AML-193 (cell line): ENCODE measurements around the gene ARL16.

Source experiments
- DNase-seq, 2 experiments: peaks; one replicate each; lab custom pipeline; 2025; lab: John Stamatoyannopoulos, UW

Gene ARL16

DNA sequence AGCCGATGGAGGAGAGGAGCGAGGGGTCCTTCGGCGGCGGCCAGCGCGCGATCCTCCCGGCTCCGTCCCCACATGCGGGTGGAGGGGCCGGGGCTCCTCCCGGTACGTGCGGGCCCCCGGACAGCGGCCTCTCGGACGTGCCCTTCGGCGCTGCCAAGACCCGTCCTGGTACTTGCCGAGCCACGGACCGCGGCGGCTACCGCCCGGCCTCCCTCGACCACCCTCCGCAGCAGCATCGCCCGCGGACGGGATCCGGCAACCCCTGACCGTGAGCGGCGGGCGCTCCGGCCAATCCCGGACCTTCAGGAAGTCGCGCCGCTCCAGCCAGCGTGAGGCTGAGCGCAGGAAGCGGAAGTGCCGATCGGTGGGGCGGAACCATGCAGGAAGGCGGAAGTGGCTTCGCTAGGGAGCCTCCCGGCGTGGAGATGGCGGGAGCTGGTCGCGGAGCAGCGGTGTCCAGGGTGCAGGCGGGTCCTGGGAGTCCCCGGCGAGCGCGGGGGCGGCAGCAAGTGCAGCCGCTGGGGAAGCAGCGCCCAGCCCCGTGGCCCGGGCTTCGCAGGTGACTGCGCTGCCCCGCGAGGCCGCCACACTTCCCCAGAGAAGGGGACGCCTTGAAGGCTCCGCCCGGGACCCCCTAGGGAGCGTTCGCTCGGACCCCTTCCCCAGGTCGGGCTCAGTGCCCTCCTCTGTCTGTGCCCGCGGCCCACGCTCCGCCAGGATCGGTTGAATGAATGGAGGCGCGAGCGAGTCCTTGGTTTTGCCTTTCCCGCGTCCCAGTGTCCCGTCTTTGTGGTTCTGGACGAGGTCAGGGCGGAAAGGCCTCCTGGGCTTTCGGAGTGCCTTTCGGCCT, 17.0 kb downstream of the ARL16 start, which contains the start of the genes CCDC137 and OXLD1:
Gene CCDC137, plus strand, starts transcription at position 396 of the 850 bp plus-strand sequence. Its CDS starts 30 bp downstream, at position 426.
Gene OXLD1, minus strand, starts transcription at position 264 of the 850 bp plus-strand sequence. Its CDS starts 28 bp downstream, at position 236.
- peak; percentile 95 to 96 for DNase-seq

DNA sequence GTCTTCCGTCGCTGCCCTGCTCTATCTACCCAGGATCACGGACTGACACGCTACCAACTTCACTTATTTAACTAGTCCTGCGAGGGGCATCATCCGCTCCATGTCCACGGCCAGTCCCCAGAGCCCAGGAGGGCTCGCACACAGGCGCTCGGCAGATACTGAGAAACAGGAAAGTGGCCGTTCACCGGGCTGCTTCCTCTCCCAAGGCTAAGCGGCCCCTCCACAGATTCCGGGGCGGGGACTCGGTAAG, 17.6 kb downstream of the ARL16 start:
- peak in 1 of 2 experiments; percentile 32 for DNase-seq

DNA sequence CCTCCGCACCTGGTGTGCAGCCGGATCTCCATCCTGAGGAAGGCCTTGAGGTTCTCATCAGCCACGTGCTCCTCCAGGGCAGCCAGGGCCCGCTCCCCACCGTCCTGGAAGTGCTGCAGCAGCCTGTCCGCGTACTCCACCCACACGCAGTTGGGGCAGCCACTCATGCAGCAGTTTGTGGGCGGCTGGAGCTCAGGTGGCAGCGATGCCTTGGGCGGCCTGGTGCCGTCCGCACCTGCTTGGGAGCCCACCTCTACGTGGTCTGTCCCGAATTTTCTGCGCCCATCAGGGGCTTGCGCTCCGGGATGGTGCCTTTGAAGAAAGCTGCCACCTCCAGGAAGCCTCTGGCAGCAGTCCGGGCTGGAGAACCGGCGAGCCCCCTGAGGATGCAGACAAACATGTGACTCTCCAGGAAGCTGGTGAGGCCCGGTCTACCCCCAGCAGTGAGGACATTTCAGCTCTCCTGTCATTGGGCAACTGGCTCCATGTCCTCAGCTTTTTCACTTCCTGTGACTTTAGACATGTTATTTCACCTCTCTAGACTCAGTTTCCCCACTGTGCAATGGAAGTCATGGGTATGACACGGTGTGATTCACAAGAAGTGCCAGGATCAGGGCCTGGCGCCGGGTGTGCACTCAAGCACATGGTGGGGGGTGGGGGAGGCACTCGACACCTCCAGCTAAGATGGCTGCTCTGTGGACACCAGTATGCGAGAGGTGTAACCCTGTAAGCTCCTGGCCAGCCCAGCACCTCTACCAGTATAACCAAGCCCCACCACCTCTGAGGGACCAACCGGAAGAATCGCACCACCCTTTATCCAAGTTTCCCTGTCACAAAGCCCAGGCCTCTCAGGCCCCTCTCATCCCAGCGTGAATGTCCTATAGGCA, 18.1 kb downstream of the ARL16 start:
- DNase-seq = peak; percentile 37 to 50

DNA sequence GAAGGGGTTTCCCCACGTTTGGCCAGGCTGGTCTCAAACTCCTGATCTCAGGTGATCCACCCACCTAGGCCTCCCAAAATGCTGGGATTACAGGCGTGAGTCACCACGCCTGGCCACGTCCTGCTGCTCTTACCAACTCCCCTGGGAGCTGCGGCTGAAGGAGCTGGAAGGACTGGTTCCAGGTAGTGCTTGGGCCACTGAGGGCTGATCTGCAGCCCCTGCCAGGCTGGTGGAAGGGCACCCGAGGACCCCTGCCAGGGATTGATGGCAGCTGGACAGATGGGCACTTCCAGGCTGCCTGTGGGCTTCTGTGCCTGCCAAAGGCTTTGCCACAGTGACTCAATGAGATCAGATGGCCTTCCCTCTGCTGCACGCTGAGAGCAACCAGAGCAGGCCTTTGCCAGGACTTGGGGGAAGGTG, 19.5 kb downstream of the ARL16 start:
- no peak for DNase-seq

DNA sequence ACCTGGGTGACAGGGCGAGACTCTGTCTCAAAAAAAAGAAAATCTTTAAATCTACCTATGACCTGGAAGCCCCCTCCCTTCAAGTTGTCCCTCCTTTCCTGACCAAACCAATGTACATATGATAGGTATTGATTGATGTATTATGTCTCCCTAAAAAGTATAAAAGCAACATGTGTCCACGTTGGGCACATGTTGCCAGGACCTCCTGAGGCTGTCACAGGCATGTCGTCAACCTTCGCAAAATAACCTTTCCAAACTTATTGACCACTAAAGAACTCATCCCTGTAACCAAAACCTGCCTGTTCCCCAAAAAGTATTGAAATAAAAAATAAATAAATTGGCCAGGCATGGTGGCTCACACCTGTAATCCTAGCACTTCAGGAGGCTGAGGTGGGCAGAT, 21.6 kb downstream of the ARL16 start:
- DNase-seq = no peak

DNA sequence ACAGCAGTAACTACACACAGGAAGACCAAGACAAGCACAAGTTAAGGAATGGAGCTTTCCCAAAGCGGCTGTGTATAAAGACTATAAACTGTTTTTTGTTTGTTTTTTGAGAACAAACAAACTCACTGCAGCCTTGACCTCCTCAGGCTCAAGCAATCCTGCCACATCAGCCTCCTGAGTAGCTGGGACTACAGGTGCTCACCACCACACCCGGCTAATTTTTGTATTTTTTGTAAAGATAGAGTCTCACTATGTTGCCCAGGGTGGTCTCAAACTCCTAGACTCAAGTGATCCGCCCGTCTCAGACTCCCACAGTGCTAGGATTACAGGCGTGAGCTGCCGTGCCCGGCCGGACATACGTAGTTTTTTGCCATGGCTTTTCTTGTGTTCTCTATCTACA, 23.2 kb downstream of the ARL16 start:
- DNase-seq = no peak

DNA sequence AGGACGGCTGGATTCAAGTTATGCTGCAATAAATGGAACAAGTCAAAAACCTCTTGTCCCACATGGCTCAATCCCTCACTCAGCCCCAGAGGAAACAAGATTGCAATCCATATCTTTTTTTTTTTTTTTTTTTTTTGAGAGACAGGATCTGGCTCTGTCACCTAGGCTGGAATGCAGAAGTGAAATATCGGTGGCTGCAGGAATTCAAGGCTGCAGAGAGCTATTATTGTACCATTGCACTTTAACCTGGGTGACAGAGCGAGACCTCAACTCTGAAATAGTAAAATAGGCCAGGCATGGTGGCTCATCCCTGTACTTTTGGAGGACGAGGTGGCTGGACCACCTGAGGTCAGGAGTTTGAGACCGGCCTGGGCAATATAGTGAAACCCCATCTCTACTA, 24.6 kb downstream of the ARL16 start:
- DNase-seq = no peak

DNA sequence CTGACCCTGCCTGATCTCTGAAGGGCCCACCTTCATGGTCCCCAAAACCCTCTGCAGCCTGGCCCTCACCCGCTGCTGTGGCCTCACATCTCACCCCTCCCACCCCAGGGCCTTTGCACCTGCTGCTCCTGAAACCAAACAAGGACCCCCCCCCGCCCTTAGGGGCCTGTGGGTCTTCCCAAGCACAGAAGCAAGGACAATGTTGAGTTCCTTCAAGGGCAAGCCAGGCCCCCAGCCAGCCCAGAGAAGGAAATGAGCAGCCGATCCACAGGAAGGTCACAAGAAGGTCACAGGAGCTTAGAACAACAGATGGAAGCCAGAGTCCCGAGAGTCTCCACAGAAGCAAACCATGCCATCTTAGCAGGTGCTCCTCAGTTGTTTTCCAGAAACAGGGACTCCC, 26.8 kb downstream of the ARL16 start:
- no peak for DNase-seq

DNA sequence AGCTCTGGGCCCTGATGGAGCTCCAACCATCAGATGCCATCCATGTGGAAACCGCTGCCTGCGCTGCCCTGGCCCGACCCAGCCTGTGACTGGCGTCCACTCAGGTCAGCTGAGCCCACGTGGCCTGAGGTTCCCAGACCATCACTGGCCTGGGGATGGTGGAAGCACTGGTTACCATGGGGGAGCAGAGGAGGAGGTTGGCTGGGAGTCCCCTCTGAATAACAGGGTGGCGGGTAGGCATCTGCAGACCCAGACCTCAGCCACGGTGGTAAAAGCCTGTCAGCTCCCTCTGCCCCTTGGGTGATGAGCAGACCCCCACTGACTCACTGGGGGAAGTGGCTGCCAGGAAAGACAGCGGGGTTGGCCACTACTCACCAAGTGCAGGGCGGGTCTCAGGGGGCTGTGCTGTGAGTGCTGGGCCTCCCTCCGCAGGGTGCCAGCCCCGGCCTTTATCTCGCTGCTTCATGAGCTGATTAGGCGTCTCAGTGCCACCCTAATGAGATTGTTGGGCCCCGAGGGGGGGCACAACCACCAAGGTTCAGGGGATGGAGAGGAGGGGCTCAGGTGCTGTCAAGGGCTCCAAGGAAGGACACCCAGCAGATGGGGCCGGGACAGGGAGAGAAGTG, 27.4 kb downstream of the ARL16 start, which contains the start of gene PDE6G:
Gene PDE6G, minus strand, starts transcription at position 425 of the 626 bp plus-strand sequence. CDS start 3,237 bp downstream, outside the sequence.
- no peak for DNase-seq

DNA sequence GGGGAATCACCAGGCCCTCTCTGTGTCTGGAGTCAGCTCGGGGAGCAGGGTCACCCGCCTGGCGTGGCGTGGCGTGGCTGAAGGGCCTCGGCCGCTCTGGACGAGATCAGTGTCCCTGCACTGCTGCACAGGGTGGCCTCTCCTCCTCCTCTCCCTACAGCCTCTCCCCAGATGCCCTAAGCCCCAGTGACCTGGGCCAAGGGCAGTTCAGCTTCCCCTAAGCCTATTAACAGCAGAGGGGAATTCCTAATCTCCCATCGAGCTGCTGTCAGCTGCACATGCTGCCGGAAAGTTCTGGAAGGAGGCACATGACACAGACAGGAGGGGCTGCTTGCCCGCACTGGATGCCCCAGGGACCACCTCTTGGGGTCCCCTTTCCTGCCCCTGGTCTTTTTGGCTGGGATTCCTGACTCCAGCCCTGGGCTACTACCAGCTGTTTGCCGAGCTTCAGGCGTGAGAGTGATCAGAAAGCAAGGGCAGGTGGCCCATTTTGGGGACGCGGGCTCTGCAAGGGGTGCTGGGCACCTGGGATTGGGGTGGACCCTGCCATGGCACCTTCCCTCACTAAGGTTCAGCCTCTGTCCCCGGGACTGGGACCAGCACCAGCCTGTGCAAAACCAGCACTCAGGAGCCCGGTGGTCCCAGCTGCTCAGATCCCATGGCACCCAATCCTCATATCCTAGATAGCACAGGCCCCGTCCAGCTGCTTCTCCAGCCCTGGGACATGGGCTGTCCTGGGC, 28.0 kb downstream of the ARL16 start:
- DNase-seq = no peak

DNA sequence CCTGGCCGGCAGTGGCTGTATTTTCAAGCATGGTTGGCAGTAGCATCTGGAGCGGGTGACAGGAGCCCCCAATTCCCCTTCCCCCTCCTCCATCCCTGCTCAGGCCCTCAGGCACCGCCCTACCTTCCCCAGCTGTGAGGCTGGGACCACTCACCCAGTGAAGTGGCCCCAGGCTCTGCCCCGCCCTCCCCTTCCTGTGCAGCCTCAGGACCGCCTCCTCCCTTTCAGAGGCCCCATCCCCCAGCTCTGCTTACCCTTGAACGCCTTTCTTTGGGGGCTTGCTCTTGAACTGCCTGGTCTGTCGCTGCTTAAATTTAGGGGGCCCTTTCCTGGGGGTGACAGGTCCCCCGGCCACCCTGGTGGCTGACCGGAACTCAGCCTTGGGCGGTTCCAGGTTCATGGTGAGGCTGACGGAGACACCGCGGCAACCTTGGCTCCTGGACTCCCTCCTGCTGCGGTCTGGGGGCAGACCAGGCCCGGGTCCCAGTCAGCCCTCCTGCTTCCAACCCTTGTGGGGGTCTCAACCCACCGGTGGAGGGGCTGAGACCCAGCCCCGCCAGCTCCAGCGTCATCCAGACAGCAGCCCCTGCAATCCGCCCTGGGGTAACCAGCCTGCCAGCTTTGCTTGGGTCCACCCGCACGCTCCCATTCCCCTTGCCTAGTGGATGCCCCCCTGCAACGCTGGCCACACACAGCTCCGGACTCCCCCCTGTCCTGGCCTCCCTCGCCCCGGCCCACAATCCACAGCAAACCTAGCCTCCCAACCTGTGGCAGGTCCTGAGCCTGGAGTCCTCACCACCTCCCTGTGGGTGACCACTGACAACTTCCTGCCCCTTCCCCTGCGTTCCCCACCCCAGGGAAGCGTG, 30.5 kb downstream of the ARL16 start:
- DNase-seq = no peak

DNA sequence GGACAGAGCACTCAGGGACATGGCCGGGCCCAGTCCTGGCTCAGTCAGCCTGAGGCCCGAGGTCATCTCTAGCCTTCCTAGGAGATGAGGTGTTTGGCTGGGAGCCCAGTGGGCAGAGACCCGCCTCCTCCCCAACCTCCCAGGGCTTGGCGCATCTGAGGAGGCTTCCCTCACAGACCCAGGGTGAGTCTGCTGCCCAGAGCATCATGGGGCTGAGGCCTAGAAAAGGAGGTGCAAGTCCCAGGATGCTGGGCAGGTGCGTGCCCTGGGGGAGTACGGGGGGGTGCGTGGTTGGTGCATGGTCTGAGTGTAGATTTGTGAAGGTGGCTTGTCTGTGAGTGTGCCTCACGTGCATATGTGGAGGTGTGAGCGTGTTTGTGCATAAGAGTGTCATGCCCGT, 31.9 kb downstream of the ARL16 start:
- no peak for DNase-seq

DNA sequence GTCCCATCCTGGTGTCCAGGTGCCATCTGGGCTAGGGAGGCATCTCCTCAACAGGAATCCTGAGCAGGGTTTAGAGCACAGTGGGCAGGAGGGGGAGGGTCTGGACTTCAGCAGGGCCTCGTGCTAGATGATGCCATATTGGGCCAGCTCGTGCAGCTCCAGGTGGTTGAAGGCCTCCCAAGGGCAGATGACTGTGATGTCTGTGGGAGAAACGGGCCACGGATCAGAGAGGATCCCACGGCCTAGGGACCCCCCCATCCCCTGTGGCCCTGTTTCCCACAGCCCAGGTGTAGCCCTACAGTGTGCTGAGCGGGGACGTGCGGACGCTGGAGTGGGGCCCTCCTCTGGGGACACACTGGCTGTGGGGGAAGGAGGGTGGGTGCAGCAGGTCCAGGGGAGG, 32.6 kb downstream of the ARL16 start:
- no peak for DNase-seq

DNA sequence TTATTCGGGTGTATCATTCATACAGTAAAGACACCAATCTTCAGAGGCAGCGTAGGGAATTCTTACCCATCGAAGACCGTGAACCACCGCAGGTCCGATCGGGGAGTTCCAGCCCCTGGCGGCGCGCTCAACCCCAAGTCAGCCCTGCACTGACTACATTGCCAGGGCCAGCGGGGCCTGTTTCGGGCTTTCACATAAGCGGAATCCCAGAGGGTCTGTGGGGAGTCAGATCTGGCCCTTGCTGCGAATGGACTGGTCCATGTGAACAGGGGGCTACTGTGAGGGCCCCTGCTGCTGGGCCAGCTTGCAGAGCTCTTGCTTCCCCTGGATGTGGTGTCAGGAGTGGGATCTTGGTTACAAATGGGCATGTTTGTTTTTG, 34.9 kb downstream of the ARL16 start:
- DNase-seq = no peak

DNA sequence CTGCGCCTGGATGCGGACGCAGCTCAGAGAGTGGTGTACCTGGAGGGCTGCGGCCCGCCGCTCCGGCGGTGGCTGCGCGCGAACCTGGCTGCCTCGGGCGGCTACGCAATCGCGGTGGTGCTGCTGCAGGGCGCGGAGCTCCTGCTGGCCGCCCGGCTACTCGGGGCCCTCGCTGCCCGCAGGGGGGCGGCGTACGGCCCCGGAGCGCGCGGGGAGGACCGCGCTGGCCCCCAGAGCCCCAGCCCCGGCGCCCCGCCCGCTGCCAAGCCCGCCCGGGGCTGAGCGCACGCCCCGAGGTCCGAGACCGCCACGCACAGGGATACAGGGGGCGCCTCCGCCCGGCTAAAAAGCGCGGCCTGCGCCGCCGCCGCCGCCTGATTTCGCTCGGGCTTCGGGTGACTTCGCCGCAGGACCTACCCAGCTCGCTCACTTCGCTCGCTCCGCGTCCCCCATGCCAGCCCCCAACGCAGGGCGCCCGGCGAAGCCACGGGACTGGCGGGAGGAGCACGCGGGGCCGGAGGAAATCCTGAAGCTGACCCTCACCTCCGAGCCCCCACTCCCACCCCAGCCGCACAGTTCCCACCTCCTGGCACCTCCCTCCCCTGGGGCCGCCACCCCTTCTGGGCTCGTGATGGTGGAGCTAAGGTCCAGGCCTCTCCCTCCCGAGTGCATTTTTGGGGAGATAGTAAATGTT, 35.4 kb downstream of the ARL16 start:
- DNase-seq = no peak

DNA sequence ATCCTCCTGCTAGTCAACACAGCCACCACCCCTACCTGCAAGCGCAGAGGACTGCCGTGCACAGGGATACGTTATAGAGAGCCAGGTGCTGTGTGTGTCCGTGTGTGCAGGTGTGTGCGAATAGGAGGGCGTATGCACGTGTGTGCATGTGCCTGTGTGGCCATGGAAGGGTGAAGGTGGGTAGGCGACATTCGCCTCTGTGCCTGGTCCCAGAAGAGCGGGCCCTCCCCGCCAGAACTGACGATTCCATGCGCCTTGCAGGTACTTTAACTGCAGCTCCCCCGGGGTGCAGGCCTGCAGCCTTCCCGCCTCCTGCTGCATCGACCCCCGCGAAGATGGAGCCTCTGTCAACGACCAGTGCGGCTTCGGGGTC, 36.0 kb downstream of the ARL16 start:
- DNase-seq = no peak

DNA sequence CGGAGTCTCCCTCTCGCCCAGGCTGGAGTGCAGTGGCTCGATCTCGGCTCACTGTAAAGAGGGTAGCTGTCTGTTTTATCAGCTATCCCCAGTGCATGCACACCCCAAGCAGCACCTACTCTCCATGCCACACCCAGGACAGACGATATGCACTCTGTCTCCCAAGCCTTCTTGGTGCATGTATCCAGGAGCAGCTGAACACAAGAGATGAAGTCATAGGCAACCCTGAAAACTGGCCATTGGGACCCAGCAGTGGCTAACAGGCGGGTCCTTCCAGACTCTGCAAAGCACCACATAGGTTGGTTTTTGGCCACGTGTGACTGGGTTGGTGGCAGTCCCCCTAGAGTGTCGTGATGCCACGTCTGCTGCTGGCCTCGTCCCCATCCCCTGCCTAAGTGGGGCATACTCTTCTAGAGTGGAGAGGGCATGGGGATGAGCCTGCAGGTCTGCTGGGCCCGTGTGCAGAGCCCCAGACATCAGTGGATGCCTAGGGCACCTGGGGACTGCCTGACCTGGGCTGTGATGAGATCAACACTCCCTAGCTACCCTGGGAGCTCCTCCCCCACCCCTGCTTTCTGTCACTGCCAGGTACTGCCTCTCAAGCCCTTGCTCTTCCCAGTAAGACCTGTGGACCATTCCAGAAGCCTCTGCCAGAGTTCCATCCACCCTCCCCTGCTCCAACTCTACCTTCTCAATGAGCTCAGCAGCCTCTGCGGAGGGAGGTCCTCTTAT, 36.6 kb downstream of the ARL16 start:
- DNase-seq = no peak

DNA sequence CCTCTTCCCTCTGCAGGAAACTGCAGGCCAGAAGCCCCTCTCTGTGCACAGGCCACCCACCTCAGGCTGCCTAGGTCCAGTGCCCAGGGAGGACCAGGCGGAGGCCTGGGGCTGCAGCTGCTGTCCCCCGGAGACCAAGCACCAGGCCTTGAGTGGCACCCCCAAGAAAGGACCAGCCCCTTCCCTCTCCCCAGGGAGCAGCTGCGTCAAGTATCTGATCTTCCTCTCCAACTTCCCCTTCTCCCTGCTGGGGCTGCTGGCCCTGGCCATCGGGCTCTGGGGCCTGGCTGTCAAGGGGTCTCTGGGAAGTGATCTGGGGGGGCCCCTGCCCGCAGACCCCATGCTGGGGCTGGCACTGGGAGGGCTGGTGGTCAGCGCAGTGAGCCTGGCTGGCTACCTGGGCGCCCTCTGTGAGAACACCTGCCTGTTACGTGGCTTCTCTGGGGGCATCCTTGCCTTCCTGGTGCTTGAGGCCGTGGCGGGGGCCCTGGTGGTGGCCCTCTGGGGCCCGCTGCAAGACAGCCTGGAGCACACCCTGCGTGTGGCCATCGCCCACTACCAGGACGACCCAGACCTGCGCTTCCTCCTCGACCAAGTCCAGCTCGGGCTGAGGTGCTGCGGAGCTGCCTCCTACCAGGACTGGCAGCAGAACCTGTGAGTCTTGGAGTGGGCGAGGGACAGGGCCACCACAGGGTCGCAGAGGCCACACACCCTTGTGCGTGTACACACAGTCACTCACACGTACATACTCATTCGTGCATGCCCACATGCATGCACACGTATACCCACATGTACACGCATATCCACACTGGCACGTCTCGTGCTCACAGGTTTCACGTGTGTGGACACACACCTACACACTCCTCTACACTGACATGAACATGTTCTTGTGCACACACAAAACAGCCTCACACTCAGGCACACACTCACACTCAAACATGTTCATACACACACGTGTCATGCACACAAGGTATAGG, 38.3 kb downstream of the ARL16 start:
- DNase-seq = no peak
